Body of pancreas (tissue), 4 donors: ENCODE data around the gene RELL2.

Source experiments
- POLR2A ChIP-seq, 3 donors: fragments of 450-650 bp; IDR thresholded peaks; one replicate each; pipeline ENCODE4 v1.6.1; 2016; ENCODE audit warnings: antibody characterized with exemption in 3 of 3, mild to moderate bottlenecking in 2 of 3
- TF ChIP-seq, protein P1 (sequence below), 7 experiments: fragments of 450-650 bp in 4 of 7; fragments of 200-600 bp in 3 of 7; sonication (generic) in 3 of 7; IDR thresholded peaks; one replicate each; pipeline ENCODE4 v1.5.1; 2016 to 2019; ENCODE audit warnings: antibody characterized with exemption in 7 of 7

DNA sequence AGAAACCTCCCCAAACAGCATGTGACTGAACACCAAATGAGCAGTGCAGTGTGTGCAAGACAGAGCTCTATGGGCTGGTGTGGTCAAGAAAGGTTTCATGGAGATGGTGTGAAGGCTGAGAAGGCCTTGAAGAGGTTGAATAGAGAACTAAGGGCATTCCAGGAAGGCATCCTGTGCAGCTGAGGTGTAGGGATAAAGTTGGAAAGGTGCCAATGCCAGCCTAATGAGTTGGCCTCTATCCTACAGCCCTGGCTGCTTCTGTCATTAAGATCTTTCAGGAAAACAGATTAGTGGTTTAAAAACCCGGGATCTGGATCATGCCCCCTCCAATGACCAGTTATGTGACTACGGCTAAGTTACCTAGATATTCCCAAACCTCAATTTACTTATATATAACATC lies 4.1 kb upstream of the RELL2 start:
- TF ChIP-seq, protein P1, sequence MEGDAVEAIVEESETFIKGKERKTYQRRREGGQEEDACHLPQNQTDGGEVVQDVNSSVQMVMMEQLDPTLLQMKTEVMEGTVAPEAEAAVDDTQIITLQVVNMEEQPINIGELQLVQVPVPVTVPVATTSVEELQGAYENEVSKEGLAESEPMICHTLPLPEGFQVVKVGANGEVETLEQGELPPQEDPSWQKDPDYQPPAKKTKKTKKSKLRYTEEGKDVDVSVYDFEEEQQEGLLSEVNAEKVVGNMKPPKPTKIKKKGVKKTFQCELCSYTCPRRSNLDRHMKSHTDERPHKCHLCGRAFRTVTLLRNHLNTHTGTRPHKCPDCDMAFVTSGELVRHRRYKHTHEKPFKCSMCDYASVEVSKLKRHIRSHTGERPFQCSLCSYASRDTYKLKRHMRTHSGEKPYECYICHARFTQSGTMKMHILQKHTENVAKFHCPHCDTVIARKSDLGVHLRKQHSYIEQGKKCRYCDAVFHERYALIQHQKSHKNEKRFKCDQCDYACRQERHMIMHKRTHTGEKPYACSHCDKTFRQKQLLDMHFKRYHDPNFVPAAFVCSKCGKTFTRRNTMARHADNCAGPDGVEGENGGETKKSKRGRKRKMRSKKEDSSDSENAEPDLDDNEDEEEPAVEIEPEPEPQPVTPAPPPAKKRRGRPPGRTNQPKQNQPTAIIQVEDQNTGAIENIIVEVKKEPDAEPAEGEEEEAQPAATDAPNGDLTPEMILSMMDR (IDR thresholded peaks at IDR 0.05): no peak
- TF ChIP-seq POLR2A (IDR thresholded peaks at IDR 0.05): no peak
